Activated CD4-positive, alpha-beta memory T cell treated with anti-CD3 and anti-CD28 coated beads, Interleukin-2, amount 10 ng/mL, durations not matched to agents 7 days and 5 days (primary cell): ENCODE results near the gene ITGAV. TPM values are rescaled to one million over a fixed set of nuclear protein-coding genes. Genes with fewer than 3 reads are reported as not detected.

Source experiments
- CTCF ChIA-PET: fragments of 350-600 bp; sonication (Branson Sonifier 250); formaldehyde crosslinking; loops from one replicate; lab custom pipeline; 2021; ENCODE audit warnings: antibody characterized with exemption, inconsistent platforms; lab: Charles Lee
- POLR2A ChIA-PET: fragments of 350-600 bp; sonication (Branson Sonifier 250); formaldehyde crosslinking; loops from one replicate; lab custom pipeline; 2021; ENCODE audit warnings: antibody characterized with exemption; lab: Charles Lee
- DNase-seq: peaks from one replicate; pipeline ENCODE4 v3.0.0-alpha.2; 2020
- H3K27ac Mint-ChIP-seq: one replicate; pipeline ENCODE4 v1.8.0; 2021; ENCODE audit warnings: mild to moderate bottlenecking, mixed read lengths
- H3K27me3 Mint-ChIP-seq: one replicate; pipeline ENCODE4 v1.8.0; 2021; ENCODE audit warnings: mixed read lengths
- H3K36me3 Mint-ChIP-seq: one replicate; pipeline ENCODE4 v1.8.0; 2021; ENCODE audit warnings: low read depth, mixed read lengths
- H3K4me1 Mint-ChIP-seq: one replicate; pipeline ENCODE4 v1.8.0; 2021; ENCODE audit warnings: mixed read lengths
- H3K4me3 Mint-ChIP-seq: one replicate; pipeline ENCODE4 v1.8.0; 2021; ENCODE audit warnings: mild to moderate bottlenecking, mixed read lengths
- H3K9me3 Mint-ChIP-seq: one replicate; pipeline ENCODE4 v1.8.0; 2021; ENCODE audit warnings: mixed read lengths
- total RNA-seq, 2 experiments: library from RNA; stranded (reverse); gene quantifications; one replicate each; pipeline ENCODE4 v1.2.3, GENCODE V29; 2021

ITGAV gene
- total RNA-seq, 2 experiments from 2014 or later, result 9.8 to 10.2 TPM

- Mint-ChIP-seq H3K4me3 (no peak overlapping the region), H3K9me3 (no peaks in the 10 kb centered on the region), H3K27me3 (no peaks in the 10 kb centered on the region), H3K4me1 (peaks cover 2% of the 10 kb centered on the region), H3K27ac (no peak overlapping the region), H3K36me3 (peaks cover 18% of the 10 kb centered on the region)
- CTCF ChIA-PET, result no interaction called here
- POLR2A ChIA-PET, result no interaction called here
- no peak for DNase-seq
These were observed 15.2 kb downstream of the ITGAV start for GRCh38 chr2:186605041-186605440.

DNA sequence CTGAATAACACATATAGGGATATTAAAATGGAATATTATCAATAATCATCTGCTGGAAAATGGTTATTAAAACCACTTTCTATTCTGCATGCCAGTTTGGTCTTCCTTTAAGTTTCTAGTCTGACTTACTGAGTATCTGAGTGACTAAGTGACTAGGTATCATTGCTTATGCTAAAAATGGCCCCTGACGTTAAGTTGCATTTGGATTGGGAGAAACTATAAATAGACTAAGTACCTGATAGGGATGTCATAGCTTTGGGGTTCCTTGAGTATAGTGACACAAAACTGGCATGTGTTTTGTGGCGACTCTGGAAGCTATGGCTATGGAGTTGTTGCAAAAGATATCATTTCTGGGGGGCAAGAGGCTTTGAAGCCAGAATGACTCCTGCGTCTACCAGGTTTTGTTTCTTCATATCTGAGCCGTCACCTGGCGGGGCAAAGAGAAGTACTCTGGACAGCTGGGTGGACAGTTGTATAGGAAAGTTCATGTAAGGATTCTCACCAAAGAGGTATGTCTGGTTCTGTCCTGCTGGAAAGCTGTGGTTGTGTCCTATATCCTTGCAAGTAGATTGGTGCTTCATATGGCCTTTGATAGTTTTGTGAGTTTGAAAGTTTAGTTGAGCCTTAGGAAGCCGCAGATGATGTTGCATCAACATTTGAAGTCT, 17.9 kb downstream of the ITGAV start:
- POLR2A ChIA-PET, result no interaction called here
- no peak overlapping the region for H3K27ac Mint-ChIP-seq

GRCh38 chr2:186610785-186611184, 20.9 kb downstream of the ITGAV start:
- ChIA-PET CTCF (no interaction called here), POLR2A (no interaction called here)
- no peak overlapping the region for H3K27ac Mint-ChIP-seq
- no peak overlapping the region for H3K4me3 Mint-ChIP-seq
- H3K36me3 Mint-ChIP-seq, result peaks cover 6% of the 10 kb centered on the region
- no peaks in the 10 kb centered on the region for H3K27me3 Mint-ChIP-seq
- H3K9me3 Mint-ChIP-seq, result no peaks in the 10 kb centered on the region
- no peak for DNase-seq
- H3K4me1 Mint-ChIP-seq, result peaks cover 1% of the 10 kb centered on the region

More for the DNA sequence above, 17.9 kb downstream of the ITGAV start:
- Mint-ChIP-seq H3K27me3 (no peaks in the 10 kb centered on the region), H3K4me3 (no peak overlapping the region), H3K4me1 (peaks cover 1% of the 10 kb centered on the region), H3K36me3 (peaks cover 15% of the 10 kb centered on the region), H3K9me3 (no peaks in the 10 kb centered on the region)
- CTCF ChIA-PET, result interaction anchor here (1.7 kb wide), 1 partner anchor 34 kb away, joined by 8 read pairs; no protein-coding TSS in a partner anchor
- no peak for DNase-seq

GRCh38 chr2:186611526-186611925, 21.7 kb downstream of the ITGAV start:
- H3K4me3 Mint-ChIP-seq, result no peak overlapping the region
- H3K9me3 Mint-ChIP-seq, result no peaks in the 10 kb centered on the region
- CTCF ChIA-PET, result no interaction called here
- peaks cover 1% of the 10 kb centered on the region for H3K4me1 Mint-ChIP-seq
- no peak for DNase-seq
- POLR2A ChIA-PET, result no interaction called here
- H3K27ac Mint-ChIP-seq, result no peak overlapping the region
- H3K36me3 Mint-ChIP-seq, result peaks cover 7% of the 10 kb centered on the region
- no peaks in the 10 kb centered on the region for H3K27me3 Mint-ChIP-seq

DNA sequence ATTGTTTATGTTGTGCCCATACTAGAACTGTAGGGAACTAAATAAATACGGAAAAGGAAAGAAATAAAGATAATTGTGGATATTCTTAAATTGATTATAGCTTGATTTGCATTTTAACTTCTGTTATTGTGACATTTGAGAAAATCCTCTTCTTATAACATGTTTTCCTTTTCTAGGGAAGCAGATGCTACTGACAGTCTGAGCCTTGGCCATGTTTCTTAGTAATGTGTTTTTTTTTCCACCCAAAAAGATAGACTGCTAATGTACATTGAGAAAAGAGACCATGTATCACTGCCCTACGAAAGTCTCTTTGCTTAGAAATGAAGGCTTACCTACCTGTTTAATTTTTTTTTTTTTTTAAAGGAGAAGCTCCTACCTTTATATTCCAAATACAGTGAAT, 22.2 kb downstream of the ITGAV start:
- Mint-ChIP-seq H3K27me3 (no peaks in the 10 kb centered on the region), H3K36me3 (peaks cover 7% of the 10 kb centered on the region), H3K27ac (no peak overlapping the region), H3K4me3 (no peak overlapping the region), H3K4me1 (peaks cover 1% of the 10 kb centered on the region), H3K9me3 (no peaks in the 10 kb centered on the region)
- ChIA-PET CTCF (interaction anchor here (1.1 kb wide), 1 partner anchor 30 kb away, joined by 3 read pairs; no protein-coding TSS in a partner anchor), POLR2A (interaction anchor here (1.2 kb wide), 1 partner anchor 22 kb away, joined by 4 read pairs; the partner anchor contains the start of gene ITGAV)
- no peak for DNase-seq

- ChIA-PET POLR2A (interaction anchor here (1.2 kb wide), 1 partner anchor 23 kb away, joined by 4 read pairs; the partner anchor contains the start of gene ITGAV), CTCF (interaction anchor here (1.1 kb wide), 1 partner anchor 29 kb away, joined by 3 read pairs; no protein-coding TSS in a partner anchor)
- H3K27me3 Mint-ChIP-seq, result no peaks in the 10 kb centered on the region
- H3K4me1 Mint-ChIP-seq, result peaks cover 1% of the 10 kb centered on the region
- no peak overlapping the region for H3K4me3 Mint-ChIP-seq
- H3K36me3 Mint-ChIP-seq, result peaks cover 5% of the 10 kb centered on the region
- no peaks in the 10 kb centered on the region for H3K9me3 Mint-ChIP-seq
- no peak for DNase-seq
- no peak overlapping the region for H3K27ac Mint-ChIP-seq
These were observed 22.9 kb downstream of the ITGAV start for GRCh38 chr2:186612555-186613440.

DNA sequence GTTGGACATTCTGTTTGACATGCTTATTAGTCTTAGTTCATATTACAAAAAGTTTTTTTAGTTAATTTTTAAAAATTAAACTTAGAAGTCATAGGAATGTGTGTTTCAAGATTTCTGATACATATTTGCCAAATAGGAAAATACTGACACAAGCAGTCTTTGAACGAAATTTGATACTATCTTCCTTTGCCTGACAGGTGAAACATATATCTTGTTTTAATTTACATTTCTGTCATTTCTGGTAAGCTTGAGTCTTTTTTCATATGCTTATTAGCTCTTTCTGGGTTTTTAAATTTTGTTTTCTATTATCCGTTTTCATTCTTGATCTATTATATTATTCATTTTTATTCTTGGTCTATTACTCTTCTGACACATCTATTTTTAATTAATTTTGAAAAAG, 24.5 kb downstream of the ITGAV start:
- Mint-ChIP-seq H3K4me3 (no peak overlapping the region), H3K27me3 (no peaks in the 10 kb centered on the region), H3K27ac (no peak overlapping the region), H3K4me1 (peaks cover 1% of the 10 kb centered on the region), H3K36me3 (peaks cover 2% of the 10 kb centered on the region), H3K9me3 (no peaks in the 10 kb centered on the region)
- ChIA-PET CTCF (interaction anchor here (1.0 kb wide), 1 partner anchor 11 kb away, joined by 4 read pairs; no protein-coding TSS in a partner anchor), POLR2A (interaction anchor here (1.1 kb wide), 1 partner anchor 25 kb away, joined by 3 read pairs; no protein-coding TSS in a partner anchor)
- no peak for DNase-seq

GRCh38 chr2:186617148-186617547, 27.3 kb downstream of the ITGAV start:
- CTCF ChIA-PET, result interaction anchor here (1.8 kb wide), 1 partner anchor 27 kb away, joined by 4 read pairs; the partner anchor contains the start of gene ITGAV
- no peak for DNase-seq
- Mint-ChIP-seq H3K4me3 (no peak overlapping the region), H3K4me1 (no peaks in the 10 kb centered on the region), H3K27ac (no peak overlapping the region), H3K36me3 (peaks cover 2% of the 10 kb centered on the region), H3K27me3 (no peaks in the 10 kb centered on the region), H3K9me3 (no peaks in the 10 kb centered on the region)
- POLR2A ChIA-PET, result no interaction called here

GRCh38 chr2:186617771-186618170, 27.9 kb downstream of the ITGAV start:
- Mint-ChIP-seq H3K27ac (no peak overlapping the region), H3K36me3 (peaks cover 2% of the 10 kb centered on the region), H3K9me3 (no peaks in the 10 kb centered on the region), H3K27me3 (no peaks in the 10 kb centered on the region), H3K4me3 (no peak overlapping the region), H3K4me1 (no peaks in the 10 kb centered on the region)
- ChIA-PET POLR2A (no interaction called here), CTCF (interaction anchor here (1.8 kb wide), 1 partner anchor 28 kb away, joined by 4 read pairs; the partner anchor contains the start of gene ITGAV)
- DNase-seq, result no peak

GRCh38 chr2:186618696-186619095, 28.8 kb downstream of the ITGAV start:
- Mint-ChIP-seq H3K4me3 (no peak overlapping the region), H3K27me3 (no peaks in the 10 kb centered on the region), H3K36me3 (peaks cover 8% of the 10 kb centered on the region), H3K9me3 (no peaks in the 10 kb centered on the region), H3K4me1 (no peaks in the 10 kb centered on the region), H3K27ac (no peak overlapping the region)
- CTCF ChIA-PET, result no interaction called here
- POLR2A ChIA-PET, result no interaction called here
- DNase-seq, result no peak

DNA sequence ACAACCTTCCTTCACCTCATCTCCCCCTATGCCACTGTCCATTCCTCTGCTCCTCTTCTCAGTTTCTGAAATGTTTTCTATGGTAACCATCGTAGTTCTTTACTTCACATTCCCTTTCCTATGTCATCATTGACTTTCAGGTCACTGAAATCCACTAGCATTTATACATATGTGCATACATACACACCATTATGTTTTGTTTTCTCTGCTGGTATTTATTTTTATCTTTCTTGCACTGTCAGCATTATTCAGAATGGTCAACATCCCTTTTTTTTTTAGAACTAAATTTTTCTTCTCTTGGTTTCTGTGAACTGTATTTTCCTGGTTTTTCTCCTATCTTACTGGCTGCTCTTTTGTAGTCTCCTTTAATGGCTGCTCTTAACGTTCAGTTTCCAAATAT, 33.2 kb downstream of the ITGAV start:
- no peaks in the 10 kb centered on the region for H3K9me3 Mint-ChIP-seq
- POLR2A ChIA-PET, result no interaction called here
- H3K4me3 Mint-ChIP-seq, result no peak overlapping the region
- CTCF ChIA-PET, result no interaction called here
- no peak overlapping the region for H3K27ac Mint-ChIP-seq
- no peaks in the 10 kb centered on the region for H3K27me3 Mint-ChIP-seq
- peaks cover 18% of the 10 kb centered on the region for H3K36me3 Mint-ChIP-seq
- no peak for DNase-seq
- H3K4me1 Mint-ChIP-seq, result no peaks in the 10 kb centered on the region

- ChIA-PET CTCF (no interaction called here), POLR2A (no interaction called here)
These were observed 34.4 kb downstream of the ITGAV start for GRCh38 chr2:186624276-186624675.

More at GRCh38 chr2:186624276-186624675, 34.4 kb downstream of the ITGAV start:
- Mint-ChIP-seq H3K9me3 (no peaks in the 10 kb centered on the region), H3K36me3 (peaks cover 18% of the 10 kb centered on the region), H3K4me1 (no peaks in the 10 kb centered on the region), H3K27me3 (no peaks in the 10 kb centered on the region), H3K4me3 (no peak overlapping the region), H3K27ac (no peak overlapping the region)
- no peak for DNase-seq
